NCI-H524 (cell line): ENCODE results near the gene LAIR2.
"Not testable (repeated sequence)": the region's sequence is repeated elsewhere in the genome, so short reads cannot be mapped to it uniquely, and the experiment has no call there.

Experiments used
- DNase-seq, 2 experiments: peaks; one replicate each; lab custom pipeline; 2025; lab: John Stamatoyannopoulos, UW

The LAIR2 gene

DNA sequence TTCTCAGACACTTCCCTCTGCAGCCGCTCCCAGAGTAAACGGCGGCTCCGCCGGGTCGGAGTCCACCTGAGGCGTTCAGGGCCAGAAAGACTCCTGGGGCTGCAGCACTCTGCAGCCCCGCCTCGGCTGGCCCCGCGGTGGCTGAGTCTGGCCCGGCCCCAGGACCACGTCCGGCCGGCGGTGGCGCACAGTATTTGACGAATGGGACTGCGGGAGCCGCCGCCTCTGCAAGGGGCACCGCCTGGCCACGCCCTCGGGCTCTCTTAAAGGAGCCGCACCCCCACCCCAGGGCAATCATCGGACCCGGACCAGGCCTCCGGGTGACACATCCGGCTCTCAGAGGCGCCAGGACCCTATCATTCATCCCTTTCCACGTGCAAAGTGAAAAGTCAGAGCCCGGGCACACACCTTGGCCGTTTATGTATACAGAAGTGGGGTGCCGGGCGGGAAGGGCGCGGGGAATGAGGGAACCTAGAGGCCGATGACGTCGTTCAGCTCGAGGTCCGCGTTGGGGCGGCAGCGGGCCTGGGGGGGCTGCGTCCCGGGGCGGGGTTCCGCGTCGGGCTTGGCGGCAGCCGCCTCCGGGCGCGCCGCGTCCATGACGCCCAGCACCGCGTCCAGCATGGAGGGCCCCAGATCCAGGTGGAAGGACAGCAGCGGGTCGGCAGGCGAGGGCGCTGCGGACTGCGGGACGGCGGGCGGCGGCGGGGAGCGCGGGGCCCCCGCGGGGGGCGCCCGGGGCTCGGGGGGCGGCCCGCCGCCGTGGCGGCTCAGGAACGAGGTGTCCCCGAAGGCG is 37.8 kb upstream of the LAIR2 start:
- peak; percentile 59 to 77 for DNase-seq

DNA sequence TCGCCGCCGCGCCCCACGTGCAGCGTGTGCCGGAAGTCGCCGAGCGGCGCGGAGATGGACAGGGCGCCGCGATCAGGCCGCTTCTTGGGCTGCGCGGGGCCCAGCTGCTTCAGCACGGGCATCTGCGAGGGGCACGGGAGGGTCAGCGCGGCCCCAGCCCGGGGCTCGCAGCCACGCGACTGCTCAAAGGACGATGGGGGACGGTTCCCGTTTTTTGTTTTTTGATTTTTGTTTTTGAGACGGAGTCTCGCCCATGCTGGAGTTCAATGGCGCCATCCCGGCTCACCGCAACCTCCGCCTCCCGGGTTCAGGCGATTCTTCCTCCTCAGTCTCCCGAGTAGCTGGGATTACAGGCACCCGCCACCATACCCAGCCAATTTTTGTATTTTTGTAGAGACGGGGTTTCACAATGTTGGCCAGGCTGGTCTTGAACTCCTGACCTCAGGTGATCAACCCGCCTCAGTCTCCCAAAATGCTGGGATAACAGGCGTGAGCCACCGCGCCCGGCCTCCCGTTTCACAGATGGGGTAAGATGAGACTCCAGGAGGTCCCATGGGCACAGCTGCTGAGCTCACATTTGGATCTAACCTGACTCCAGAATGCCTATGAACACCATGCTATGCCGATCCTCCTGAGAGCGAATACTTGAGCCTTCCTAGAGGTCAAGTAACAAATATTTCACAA is 37.1 kb upstream of the LAIR2 start:
- no peak for DNase-seq

DNA sequence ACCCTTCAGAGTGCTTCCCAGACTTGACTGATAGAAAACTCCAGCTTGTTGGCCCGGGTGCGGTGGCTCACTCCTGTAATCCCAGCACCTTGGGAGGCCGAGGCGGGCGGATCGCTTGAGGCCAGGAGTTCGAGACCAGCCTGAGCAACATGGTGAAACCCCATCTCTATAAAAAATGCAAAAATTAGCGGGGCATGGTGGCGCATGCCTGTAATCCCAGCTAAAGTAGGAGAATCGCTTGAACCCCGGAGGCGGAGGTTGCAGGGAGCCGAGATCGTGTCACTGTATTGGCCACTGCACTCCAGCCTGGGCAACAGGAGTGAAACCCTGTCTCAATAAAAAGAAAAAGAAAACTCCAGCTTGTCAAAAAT is 36.5 kb upstream of the LAIR2 start:
- not testable (repeated sequence) for DNase-seq

DNA sequence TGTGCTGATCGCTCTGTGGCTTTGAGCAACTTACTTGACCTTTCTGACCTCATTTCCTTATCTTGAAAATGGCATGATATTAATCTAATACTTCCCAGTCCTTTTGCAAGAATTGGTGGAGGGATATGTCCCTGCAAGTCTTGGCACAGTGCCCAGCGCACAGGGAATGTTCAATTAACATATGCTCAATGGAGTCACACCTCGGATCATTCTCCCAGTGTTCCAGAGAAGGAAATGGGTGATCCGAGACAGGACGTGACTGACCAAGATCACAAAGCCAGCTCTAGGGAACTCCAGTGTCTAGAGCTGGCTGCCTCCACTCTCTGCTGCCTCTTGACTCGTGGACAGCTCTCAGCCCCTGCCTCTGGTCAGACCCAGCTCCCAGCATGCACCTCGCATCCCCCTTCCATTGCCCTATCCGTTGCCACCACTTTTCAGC is 33.1 kb upstream of the LAIR2 start:
- peak in 1 of 2 experiments; percentile 28 for DNase-seq

DNA sequence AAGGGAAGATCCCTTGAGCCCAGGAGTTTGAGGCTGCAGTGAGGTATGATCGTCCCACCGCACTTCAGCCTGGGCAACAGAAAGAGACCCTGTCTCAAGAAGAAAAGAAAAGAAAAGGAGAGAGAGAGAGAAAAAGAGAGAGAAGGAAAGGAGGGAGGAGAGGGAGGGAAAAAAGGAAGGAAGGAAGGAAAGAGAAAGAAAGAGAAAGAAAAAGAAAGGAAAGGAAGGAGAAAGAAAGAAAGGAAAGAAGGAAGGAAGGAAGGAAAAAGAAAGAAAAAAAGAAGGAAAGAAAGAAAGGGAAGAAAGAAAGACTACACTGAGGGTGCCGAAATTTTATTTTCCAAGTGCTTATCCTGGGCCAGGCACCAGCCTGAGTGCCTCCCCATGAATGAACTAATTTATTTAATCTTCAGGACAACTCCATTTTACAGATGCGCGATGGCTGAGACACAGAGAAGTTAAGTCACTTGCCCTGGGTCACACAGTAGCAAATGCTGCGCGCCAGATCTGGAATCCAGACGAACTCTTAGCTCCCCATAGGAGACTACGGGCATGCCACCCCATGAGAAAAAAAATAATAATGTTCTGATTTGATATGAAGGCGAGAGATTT is 32.2 kb upstream of the LAIR2 start:
- DNase-seq, result no peak

DNA sequence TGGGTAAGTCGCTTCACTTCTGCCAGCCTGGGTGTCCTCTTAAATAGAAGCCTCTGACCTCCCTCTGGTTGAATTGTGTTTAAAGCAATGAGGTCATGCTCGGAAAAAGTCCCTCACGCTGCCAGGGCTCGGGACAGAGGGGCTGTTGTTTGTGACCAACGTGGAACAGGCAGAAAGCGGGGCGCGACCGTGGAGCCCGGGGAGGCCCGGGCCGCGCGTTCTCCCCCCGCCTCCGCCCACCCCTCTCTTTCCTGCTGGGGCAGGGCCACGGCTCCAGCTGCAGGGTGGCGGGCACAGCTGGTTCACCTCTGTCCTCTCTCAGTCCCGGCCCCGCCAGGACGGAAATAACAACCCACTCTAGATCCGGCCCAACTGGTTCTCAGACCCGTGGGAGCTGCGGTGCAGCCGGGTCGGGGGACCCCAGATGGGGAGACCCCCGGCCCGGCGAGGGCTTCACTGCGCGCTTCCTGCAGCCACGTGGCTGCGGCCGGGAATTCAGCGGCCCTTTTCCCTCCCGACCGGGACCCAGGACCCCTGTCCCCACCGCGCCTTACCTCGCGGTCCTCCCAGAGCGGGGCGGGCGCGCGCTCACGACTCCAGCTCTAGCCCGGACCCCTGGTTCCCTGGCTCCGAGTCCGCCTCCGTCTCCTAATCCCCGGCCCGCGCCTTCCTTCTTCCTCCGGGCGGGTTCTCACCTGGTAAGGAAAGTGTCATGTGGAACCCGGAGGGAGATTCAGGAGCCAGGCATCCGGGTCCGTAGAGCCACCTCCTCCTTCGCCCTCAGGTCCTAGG is 31.4 kb upstream of the LAIR2 start:
- DNase-seq, result no peak

DNA sequence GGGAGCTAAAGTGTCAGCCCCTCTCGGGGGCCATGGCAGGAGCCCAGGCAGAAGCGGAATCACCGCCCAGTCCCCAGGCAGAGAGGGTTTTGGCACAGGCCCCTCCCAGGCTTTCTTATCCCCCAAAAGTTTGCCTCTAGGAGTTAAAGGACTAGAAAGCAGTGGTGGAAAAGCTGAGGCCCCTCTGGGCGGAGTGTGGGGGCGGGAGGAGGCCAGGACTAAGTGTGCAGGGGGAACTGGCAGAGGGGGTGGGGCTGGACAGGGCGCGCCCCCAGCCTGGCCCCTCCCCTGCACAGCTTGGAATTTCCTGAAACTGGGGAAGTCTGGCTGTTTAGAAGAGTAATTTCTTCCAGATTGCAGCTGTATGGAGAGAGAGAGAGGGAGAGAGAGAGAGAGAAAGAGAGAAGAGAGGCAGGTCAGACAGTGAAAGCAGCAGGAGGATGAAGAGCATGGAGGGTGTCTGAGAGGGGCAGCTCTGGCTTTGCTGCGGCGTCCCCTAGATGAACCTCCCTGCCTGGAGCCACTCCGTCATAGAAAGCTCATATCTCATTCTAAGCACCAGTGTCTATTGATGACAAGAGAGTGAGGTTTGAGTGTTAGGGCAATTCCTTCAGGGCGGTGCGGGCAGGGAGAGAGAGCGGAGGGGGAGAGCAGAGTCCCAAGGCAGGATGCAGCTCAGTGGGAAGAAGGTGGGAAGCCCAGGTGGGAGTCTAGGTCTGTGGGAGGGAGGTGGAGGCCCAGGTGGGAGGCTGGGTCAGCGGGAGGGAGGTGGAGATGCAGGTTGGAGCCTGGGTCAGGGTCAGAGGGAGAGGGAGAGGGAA is 29.4 kb upstream of the LAIR2 start, which contains the start of gene CDC42EP5:
CDC42EP5 (minus strand) TSS at position 226 of the 821 bp plus-strand sequence. CDS start 7,749 bp downstream, outside the sequence.
- DNase-seq, result no peak

DNA sequence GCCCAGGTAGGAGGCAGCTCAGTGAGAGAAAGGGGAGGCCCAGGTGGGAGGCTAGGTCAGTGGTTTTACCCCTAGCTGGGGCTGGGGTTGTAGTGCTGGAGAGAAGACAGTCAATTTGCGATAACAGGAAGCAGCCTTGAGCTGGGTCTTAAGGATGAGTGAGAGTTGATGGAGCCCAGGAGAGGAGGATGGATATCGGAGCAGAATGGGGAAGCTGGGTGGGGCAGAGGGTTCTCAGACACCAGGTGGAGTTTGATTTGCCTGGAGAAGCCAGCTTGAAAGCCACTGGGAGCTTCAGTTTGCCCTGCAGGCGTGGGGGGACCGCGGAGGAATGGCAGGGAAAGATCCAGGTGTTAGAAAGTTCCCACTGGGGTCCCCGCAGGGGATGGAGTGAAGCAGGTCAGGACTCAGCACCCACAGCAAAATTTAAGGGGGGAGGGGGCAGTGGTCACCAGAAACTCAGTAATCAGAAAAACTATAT is 28.7 kb upstream of the LAIR2 start:
- no peak for DNase-seq

DNA sequence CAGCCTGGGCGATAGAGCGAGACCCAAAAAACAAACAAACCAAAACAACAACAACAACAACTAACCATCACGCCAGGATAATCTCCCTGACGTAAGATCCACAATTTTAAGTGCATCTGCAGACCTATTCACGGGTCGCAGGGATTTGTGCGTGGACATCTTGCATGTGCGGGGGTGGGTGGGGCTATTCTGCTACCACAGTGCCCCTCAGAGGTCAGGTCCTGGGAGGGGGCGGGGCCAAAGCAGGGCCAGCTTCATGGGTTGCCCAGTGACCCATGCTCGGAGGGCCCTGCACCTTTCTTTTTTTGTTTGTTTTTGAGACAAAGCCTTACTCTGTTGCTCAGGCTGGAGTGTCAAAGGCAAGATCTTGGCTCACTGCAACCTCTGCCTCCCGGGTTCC is 26.9 kb upstream of the LAIR2 start:
- DNase-seq, result no peak

DNA sequence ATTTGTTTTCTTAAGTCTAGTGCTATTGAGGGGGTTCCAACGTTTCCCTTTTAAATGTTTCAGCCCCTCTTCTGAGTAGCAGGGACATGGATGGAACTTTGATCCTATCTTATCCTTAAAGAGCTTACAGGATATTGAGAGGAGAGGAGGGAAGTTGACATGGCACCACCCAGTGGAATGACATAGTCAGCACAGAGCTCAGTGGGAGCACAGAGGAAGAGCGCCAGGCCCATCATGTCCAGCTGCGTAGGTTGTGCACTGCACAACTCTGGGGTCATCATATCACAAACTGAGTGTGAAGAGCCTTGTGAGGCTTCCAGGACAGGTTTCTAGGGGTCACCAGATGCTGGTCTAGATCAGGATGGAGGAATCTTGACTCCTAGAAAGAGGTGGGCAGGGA is 25.0 kb upstream of the LAIR2 start:
- DNase-seq, result no peak

DNA sequence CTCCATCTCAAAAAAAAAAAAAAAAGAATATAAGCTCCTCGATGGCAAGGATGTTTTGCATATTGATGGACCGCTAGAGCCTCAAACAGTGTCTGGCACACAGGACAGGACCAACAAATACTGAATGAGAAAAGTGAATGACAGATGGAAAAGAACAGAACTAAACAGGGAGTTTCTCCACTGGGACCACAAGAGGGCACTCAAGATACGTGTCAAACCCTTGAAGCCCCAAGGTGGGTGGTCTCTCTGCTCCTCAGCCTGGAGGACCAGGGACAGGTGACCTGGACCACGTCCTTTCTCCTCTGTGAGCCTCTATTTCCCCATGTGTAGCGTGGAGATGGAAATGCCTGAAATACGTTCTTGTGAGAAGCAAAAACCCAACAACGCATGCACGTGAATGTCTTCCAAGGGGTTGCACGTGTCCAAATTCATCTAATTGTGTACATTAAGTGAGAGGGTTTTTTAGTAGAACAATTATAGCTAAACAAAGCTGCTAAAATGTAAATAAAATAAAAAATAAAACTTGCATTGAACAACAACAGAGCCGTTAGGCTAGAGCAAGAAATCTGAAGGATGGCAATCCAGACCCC is 23.9 kb upstream of the LAIR2 start:
- peak; percentile 60 to 70 for DNase-seq

DNA sequence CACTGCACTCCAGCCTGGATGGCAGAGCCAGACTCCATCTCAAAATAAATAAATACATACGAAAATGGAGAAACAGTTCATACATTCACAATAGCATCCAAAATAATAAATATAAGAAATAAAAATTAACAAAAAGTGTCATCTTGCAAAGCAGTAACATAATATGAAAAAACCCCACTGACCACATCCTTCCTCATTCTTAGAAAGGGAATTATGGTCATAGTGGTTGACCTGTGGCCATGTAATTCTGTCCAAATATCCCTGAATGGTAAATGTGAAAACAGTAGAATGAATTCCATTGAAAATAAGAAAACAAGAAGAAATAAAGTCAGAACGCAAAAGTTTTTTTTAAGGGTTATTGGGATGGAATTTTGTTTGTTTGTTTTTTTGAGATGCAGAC is 22.6 kb upstream of the LAIR2 start:
- no peak for DNase-seq

DNA sequence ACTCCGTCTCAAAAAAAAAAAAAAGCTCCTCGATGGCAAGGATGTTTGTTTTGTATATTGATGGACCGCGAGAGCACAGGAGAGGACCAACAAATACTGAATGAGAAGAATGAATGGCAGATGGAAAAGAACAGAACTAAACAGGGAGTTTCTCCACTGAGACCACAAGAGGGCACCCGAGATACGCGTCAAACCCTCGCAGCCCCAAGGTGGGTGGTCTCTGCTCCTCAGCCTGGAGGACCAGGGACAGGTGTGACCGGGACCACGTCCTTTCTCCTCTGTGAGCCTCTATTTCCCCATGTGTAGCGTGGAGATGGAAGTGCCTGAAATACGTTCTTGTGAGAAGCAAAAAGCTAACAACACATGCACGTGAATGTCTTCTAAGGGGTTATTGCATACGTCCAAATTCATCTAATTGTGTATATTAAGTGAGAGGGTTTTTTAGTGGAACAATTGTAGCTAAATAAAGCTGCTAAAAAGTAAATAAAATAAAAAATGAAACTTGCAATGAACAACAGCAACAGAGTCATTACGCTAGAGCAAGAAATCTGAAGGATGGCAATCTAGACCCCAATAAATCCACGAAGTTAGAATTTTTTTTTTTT is 21.2 kb upstream of the LAIR2 start:
- DNase-seq, result peak; percentile 62 to 67

DNA sequence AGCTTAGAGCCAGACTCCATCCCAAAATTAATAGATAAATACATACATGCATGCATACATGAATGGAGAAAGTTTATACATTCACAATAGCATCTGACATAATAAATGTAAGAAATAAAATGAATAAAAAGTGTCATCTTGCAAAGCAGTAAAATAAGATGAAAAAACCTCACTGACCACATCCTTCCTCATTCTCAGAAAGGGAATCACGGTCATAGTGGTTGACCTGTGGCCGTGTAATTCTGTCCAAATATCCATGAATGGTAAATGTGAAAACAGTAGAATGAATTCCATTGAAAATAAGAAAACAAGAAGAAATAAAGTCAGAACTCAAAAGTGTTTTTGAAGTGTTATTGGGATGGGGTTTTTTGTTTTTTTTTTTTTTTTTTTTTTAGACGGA is 19.7 kb upstream of the LAIR2 start:
- no peak for DNase-seq

DNA sequence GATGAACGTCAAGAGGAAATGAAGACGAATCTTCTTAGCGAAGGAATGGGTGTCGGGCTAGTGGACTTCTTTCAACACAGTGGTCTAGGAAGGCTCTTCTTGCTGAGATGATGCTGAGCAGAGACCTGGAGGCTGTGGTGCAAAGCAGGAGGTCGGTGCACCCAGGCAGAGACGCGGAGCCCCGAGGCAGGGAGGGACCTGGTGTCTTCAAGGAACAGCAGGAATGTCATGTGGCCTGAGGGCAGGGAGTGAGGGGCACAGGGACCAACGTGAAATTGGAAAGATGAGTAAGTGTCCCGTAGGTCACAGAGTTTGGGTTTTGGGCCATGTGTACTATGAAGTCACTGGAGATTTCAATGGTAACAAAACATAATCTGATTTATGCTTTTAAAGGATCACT is 18.2 kb upstream of the LAIR2 start:
- DNase-seq, result no peak

DNA sequence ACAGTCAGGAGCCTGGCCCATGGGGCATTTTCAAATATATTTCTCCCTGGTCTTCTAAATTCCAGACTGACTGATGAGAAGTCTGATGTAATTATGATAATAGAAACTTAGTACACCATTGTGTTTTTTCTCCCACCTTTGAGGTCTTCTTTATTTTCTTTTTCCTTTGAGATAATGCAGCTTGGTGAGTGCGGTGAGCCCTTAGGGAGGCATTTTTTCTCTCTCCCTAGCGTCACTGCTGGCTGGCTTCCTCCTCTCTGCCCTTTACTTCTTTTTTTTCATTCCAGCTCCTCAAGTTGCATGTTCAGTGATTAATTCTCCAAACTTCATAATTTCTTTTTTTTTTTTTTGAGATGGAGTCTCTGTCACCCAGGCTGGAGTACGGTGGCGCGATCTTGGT is 16.8 kb upstream of the LAIR2 start:
- no peak for DNase-seq

DNA sequence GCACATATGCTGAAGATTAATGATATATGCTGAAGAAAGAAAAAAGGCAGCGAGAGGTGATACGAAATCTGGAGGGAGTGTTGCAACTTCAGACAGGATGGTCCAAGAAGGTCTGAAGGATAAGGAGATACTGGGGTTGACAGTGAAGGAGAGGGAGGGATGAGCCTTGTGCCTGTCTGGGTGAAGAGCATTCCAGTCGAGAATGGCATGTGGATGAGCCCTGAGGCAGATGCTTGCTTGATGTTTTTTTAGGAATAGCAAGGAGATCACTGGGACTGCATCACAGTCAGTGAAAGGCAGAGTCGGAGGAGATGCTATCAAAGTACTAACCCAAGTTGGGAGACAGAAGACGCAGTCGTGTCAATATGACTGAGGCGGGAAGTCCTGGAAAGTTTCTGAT is 13.3 kb upstream of the LAIR2 start:
- DNase-seq, result no peak

DNA sequence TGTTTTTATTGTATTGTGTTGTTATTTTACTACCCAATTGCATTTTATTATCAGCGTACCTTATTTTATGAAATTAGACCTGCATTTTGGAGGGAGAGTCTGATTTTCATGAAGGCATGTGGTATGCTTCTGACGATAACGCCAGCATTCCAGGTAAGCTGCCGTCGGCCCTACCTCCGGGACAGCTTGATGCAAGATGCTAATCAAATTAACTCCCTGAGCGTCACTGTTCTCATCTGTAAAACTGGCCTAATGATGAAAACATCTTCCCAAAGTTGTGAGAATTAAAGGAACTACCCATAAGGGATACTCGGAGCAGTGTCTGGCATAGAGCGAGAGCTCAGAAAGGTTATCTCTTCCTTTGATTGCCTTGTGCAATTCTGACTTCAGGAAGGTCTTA is 12.9 kb upstream of the LAIR2 start:
- no peak for DNase-seq

DNA sequence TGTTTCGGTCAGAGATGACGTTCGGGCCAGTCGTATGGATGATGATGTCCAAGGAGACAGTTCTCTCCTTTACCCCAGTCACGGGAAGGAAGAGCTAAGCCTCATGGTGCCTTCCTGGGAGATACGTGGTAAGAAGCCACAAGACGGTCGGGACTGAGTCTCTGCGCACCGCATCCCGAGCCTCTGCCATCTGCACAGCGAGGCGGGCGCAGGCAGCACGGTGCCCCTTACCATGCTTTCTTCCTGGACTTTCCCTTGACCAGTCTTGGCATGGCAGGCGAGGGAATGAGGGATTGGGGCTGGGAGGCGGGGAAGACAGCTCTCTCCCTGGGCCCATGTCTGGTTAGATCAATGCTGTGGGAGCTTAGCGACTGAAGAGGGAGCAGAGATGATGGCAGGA is 10.1 kb upstream of the LAIR2 start:
- DNase-seq, result no peak

DNA sequence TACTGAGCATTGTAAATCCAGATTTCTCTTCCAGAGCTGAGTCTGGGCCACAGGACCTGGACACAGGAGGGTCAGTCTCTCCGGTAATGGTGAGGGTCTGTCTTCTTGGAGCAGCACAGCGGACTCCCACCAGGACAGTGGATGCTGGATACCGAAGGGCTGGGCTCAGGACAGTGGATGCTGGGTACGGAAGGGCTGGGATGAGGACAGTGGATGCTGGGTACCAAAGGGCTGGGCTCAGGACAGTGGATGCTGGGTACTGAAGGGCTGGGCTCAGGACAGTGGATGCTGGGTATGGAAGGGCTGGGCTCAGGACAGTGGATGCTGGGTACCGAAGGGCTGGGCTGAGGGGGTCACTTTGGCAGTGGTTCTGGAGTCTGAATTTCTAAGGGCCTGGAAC is 9.6 kb upstream of the LAIR2 start:
- not testable (repeated sequence) for DNase-seq
